Nephron progenitor cell (in vitro differentiated cells): Measurements from ENCODE around the gene RNF166.

Source experiments
- DNase-seq: peaks from one replicate; pipeline ENCODE4 v3.0.0; 2021
- H3K27ac Mint-ChIP-seq: 2 replicates; pipeline ENCODE4 v1.8.0; 2021; ENCODE audit warnings: mild to moderate bottlenecking, moderate library complexity, mixed read lengths
- H3K27me3 Mint-ChIP-seq: 2 replicates; pipeline ENCODE4 v1.8.0; 2021; ENCODE audit warnings: mild to moderate bottlenecking, low read depth, mixed read lengths; ENCODE audit not compliant: poor library complexity
- H3K36me3 Mint-ChIP-seq: 2 replicates; pipeline ENCODE4 v1.8.0; 2021; ENCODE audit warnings: low read depth, mixed read lengths
- H3K4me1 Mint-ChIP-seq: 2 replicates; pipeline ENCODE4 v1.8.0; 2021; ENCODE audit warnings: mixed read lengths
- H3K4me3 Mint-ChIP-seq: 2 replicates; pipeline ENCODE4 v1.8.0; 2021; ENCODE audit warnings: mild to moderate bottlenecking, moderate library complexity, mixed read lengths
- H3K9me3 Mint-ChIP-seq: 2 replicates; pipeline ENCODE4 v1.8.0; 2021; ENCODE audit warnings: mild to moderate bottlenecking, moderate library complexity, mixed read lengths
- CTCF ChIP-seq: fragments of 200-600 bp; sonication (generic); IDR thresholded peaks from 2 replicates; pipeline ENCODE4 v1.5.0; 2021; ENCODE audit warnings: antibody characterized with exemption

The RNF166 gene

GRCh38 chr16:88665570-88665969 lies 40.6 kb downstream of the RNF166 start:
- Mint-ChIP-seq H3K4me1 (peaks cover 26% of the 10 kb centered on the region), H3K4me3 (peak overlapping the region; percentile 90), H3K27me3 (no peaks in the 10 kb centered on the region), H3K9me3 (no peaks in the 10 kb centered on the region), H3K27ac (no peak overlapping the region), H3K36me3 (peaks cover 15% of the 10 kb centered on the region)
- TF ChIP-seq CTCF = no peak
- DNase-seq = no peak

- no peak overlapping the region for H3K27ac Mint-ChIP-seq
- no peak for DNase-seq
- H3K27me3 Mint-ChIP-seq = no peaks in the 10 kb centered on the region
- H3K4me1 Mint-ChIP-seq = peaks cover 26% of the 10 kb centered on the region
- H3K4me3 Mint-ChIP-seq = peak overlapping the region; percentile 90
- H3K36me3 Mint-ChIP-seq = peaks cover 15% of the 10 kb centered on the region
- no peak for TF ChIP-seq CTCF
- no peaks in the 10 kb centered on the region for H3K9me3 Mint-ChIP-seq
Observed at GRCh38 chr16:88665148-88665547, 41.1 kb downstream of the RNF166 start.

- peak; percentile 94 for DNase-seq
- H3K27me3 Mint-ChIP-seq = no peaks in the 10 kb centered on the region
- H3K4me3 Mint-ChIP-seq = peak within 1 kb of the TSS; percentile 90
- no peak for TF ChIP-seq CTCF
- H3K36me3 Mint-ChIP-seq = peaks cover 9% of the 10 kb centered on the region
- H3K27ac Mint-ChIP-seq = peak within 1 kb of the TSS; percentile 88
- H3K9me3 Mint-ChIP-seq = no peaks in the 10 kb centered on the region
- H3K4me1 Mint-ChIP-seq = peaks cover 26% of the 10 kb centered on the region
Observed at GRCh38 chr16:88662843-88663606, 43.2 kb downstream of the RNF166 start, which contains the start of gene MVD. Gene MVD, minus strand, starts transcription at chr16:88663091. Its CDS starts 11 bp downstream, at chr16:88663080.

- H3K9me3 Mint-ChIP-seq = no peaks in the 10 kb centered on the region
- no peaks in the 10 kb centered on the region for H3K27me3 Mint-ChIP-seq
- peak overlapping the region; percentile 88 for H3K4me3 Mint-ChIP-seq
- H3K27ac Mint-ChIP-seq = peak overlapping the region; percentile 34
- H3K4me1 Mint-ChIP-seq = peaks cover 22% of the 10 kb centered on the region
- peak; percentile 36 for DNase-seq
- TF ChIP-seq CTCF = no peak
- H3K36me3 Mint-ChIP-seq = peaks cover 9% of the 10 kb centered on the region
Observed at GRCh38 chr16:88662222-88662842, 43.9 kb downstream of the RNF166 start.

GRCh38 chr16:88661468-88661867 lies 44.7 kb downstream of the RNF166 start:
- Mint-ChIP-seq H3K4me1 (peaks cover 19% of the 10 kb centered on the region), H3K9me3 (no peaks in the 10 kb centered on the region), H3K4me3 (peak overlapping the region; percentile 88), H3K27ac (no peak overlapping the region), H3K27me3 (no peaks in the 10 kb centered on the region), H3K36me3 (peaks cover 6% of the 10 kb centered on the region)
- TF ChIP-seq CTCF = no peak
- no peak for DNase-seq
